Testis (tissue), 3 donors: Measurements from ENCODE around the gene CCNC. TPM values are rescaled to one million over a fixed set of nuclear protein-coding genes. Genes with fewer than 3 reads are reported as not detected.

Experiments
- DNase-seq: peaks from one replicate; pipeline ENCODE4 v3.0.0-alpha.2; 2019
- H3K27ac ChIP-seq, 2 donors: fragments of 200-600 bp; sonication (generic); one replicate each; pipeline ENCODE4 v1.5.1; 2019
- H3K27me3 ChIP-seq: fragments of 200-600 bp; sonication (generic); one replicate; pipeline ENCODE4 v1.5.1; 2019
- H3K36me3 ChIP-seq: fragments of 200-600 bp; sonication (generic); one replicate; pipeline ENCODE4 v1.5.1; 2017; ENCODE audit warnings: low read depth; ENCODE audit errors: missing control alignments
- H3K4me1 ChIP-seq: fragments of 200-600 bp; sonication (generic); one replicate; pipeline ENCODE4 v1.5.1; 2019
- H3K4me3 ChIP-seq, 2 donors: fragments of 200-600 bp; sonication (generic); one replicate each; pipeline ENCODE4 v1.5.1; 2017 to 2019
- H3K9me3 ChIP-seq: fragments of 200-600 bp; sonication (generic); one replicate; pipeline ENCODE4 v1.5.1; 2017
- POLR2A ChIP-seq: fragments of 450-650 bp; IDR thresholded peaks from one replicate; pipeline ENCODE4 v1.6.1; 2017; ENCODE audit warnings: antibody characterized with exemption, mild to moderate bottlenecking, moderate library complexity
- WGBS, 2 donors: methylation state at CpG; one replicate each; pipeline ENCODE4 v1.1.5; 2018; 5-methylcytosine and 5-hydroxymethylcytosine counted together
- intact Hi-C: fragments of 100-400 bp; cut with DNase I; formaldehyde crosslinking; loops from one replicate; pipeline ENCODE4 v1.15.1; 2023; ENCODE audit warnings: low total_unique reads
- polyA plus RNA-seq: library from polyadenylated mRNA; stranded (reverse); fragments of 350-450 nt; fragmentation: Illumina TruSeq; extraction: RNeasy Lipid Tissue Mini Kit (QIAGEN cat#74804); gene quantifications from one replicate; pipeline ENCODE4 v1.2.3, GENCODE V29; 2014; ENCODE audit warnings: low read depth, low replicate concordance; ENCODE audit not compliant: insufficient read depth
- total RNA-seq, 2 donors: library from RNA; depleted of rRNA; stranded (reverse); fragments of >200 nt; gene quantifications; one replicate each; pipeline ENCODE4 v1.2.3, GENCODE V29; 2016
- TF ChIP-seq, protein P1 (sequence below), 3 experiments: fragments of 450-650 bp in 2 of 3; fragments of 200-600 bp in 1 of 3; sonication (generic) in 1 of 3; IDR thresholded peaks; one replicate each; pipeline ENCODE4 v1.5.1; 2016 to 2019; ENCODE audit warnings: antibody characterized with exemption in 3 of 3, mild to moderate bottlenecking in 2 of 3, moderate library complexity in 1 of 3

The CCNC gene
- total and polyA plus RNA-seq, 3 donors from 2014 or later, result 22.6 to 27.8 (median 26.3) TPM

- TF ChIP-seq POLR2A, result no peak
- TF ChIP-seq, protein P1, sequence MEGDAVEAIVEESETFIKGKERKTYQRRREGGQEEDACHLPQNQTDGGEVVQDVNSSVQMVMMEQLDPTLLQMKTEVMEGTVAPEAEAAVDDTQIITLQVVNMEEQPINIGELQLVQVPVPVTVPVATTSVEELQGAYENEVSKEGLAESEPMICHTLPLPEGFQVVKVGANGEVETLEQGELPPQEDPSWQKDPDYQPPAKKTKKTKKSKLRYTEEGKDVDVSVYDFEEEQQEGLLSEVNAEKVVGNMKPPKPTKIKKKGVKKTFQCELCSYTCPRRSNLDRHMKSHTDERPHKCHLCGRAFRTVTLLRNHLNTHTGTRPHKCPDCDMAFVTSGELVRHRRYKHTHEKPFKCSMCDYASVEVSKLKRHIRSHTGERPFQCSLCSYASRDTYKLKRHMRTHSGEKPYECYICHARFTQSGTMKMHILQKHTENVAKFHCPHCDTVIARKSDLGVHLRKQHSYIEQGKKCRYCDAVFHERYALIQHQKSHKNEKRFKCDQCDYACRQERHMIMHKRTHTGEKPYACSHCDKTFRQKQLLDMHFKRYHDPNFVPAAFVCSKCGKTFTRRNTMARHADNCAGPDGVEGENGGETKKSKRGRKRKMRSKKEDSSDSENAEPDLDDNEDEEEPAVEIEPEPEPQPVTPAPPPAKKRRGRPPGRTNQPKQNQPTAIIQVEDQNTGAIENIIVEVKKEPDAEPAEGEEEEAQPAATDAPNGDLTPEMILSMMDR (IDR thresholded peaks at IDR 0.05), result no peak
- H3K27me3 ChIP-seq, result no peaks in the 10 kb centered on the region
- intact Hi-C loops, result no loop called here
- H3K4me3 ChIP-seq, result no peak overlapping the region
- no peak overlapping the region for H3K27ac ChIP-seq
- H3K4me1 ChIP-seq, result no peaks in the 10 kb centered on the region
- H3K36me3 ChIP-seq, result no peaks in the 10 kb centered on the region
- no peaks in the 10 kb centered on the region for H3K9me3 ChIP-seq
- no peak for DNase-seq
- 70 to 92% methylated on average over 4 of the region's 4 CpGs for WGBS, 2 donors
Measured at GRCh38 chr6:99547526-99547925, 20.9 kb downstream of the CCNC start.

DNA sequence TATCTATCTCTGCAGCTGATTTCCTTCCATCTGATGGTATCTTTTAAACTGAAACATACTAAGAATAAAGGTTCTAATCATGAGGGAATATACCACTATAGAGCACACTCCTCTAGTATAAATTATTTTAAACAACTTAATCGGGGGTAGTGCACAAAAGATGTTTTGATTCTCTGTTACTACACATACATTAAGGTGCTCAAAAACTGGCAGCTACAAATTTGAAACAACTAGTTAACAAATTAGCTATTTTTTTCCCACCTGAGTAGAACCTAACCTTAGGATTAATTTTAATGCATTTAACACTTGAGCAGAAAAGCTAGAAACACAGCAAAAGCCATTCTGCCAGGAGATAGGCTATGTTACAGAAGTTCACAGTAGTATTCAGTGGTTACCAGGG, 23.0 kb downstream of the CCNC start:
- H3K36me3 ChIP-seq, result no peaks in the 10 kb centered on the region
- H3K9me3 ChIP-seq, result no peaks in the 10 kb centered on the region
- no peaks in the 10 kb centered on the region for H3K27me3 ChIP-seq
- intact Hi-C loops, result no loop called here
- no peak overlapping the region for H3K4me3 ChIP-seq
- 79 to 87% methylated on average over 1 of the region's 1 CpG for WGBS, 2 donors
- H3K27ac ChIP-seq, result no peak overlapping the region
- no peaks in the 10 kb centered on the region for H3K4me1 ChIP-seq
- TF ChIP-seq, protein P1 (IDR thresholded peaks at IDR 0.05), result no peak
- TF ChIP-seq POLR2A, result no peak
- DNase-seq, result no peak

DNA sequence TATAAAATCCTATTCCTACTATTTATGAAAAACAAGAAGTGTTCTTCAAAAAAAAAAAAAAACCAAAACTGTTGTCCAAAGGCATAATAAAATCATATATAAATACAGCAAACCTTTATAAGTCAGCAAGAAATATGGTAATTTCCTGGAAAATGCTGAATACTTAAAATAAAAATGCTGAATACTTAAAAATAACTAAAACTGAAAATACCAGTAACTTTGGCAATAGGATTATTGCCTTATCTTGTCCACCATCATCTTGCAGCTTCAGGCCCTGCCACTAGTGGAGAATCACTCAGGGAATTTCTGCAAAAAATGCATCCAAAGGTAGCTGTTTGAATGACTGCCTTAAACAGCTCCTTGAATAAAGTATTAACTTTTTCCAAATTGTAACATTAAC, 24.5 kb downstream of the CCNC start:
- Histone ChIP-seq H3K4me1 (no peaks in the 10 kb centered on the region), H3K36me3 (no peaks in the 10 kb centered on the region), H3K27ac (no peak overlapping the region), H3K27me3 (no peaks in the 10 kb centered on the region), H3K9me3 (no peaks in the 10 kb centered on the region), H3K4me3 (no peak overlapping the region)
- no peak for DNase-seq
- no peak for TF ChIP-seq POLR2A
- intact Hi-C loops, result no loop called here

GRCh38 chr6:99530627-99531026, 37.8 kb downstream of the CCNC start:
- no peak for TF ChIP-seq POLR2A
- TF ChIP-seq, protein P1 (IDR thresholded peaks at IDR 0.05), result no peak
- Histone ChIP-seq H3K27ac (no peak overlapping the region), H3K36me3 (no peaks in the 10 kb centered on the region), H3K9me3 (no peaks in the 10 kb centered on the region), H3K4me1 (no peaks in the 10 kb centered on the region), H3K4me3 (no peak overlapping the region), H3K27me3 (no peaks in the 10 kb centered on the region)
- intact Hi-C loops, result no loop called here
- 94 to 100% methylated on average over 1 of the region's 1 CpG for WGBS, 2 donors
- no peak for DNase-seq

DNA sequence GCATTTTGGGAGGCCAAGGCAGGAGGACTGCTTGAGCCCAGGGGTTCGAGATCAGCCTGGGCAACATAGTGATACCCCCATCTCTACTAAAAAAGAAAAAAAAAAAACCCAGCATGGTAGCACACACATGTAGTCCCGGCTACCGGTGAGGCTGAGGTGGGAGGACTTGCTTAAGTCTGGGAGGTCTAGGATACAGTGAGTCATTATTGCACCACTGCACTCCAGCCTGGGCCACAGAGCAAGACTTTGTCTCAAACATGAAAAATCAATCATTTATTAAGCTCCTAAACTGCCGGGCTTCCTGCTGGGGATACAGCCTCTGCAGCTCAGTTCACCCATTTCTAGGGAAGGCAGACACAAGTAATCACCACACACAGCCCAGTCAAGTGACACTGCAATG, 45.9 kb downstream of the CCNC start:
- no peaks in the 10 kb centered on the region for H3K36me3 ChIP-seq
- intact Hi-C loops, result no loop called here
- no peak for TF ChIP-seq POLR2A
- TF ChIP-seq, protein P1 (IDR thresholded peaks at IDR 0.05), result no peak
- H3K9me3 ChIP-seq, result no peaks in the 10 kb centered on the region
- no peak overlapping the region for H3K4me3 ChIP-seq
- 72 to 79% methylated on average over 4 of the region's 4 CpGs for WGBS, 2 donors
- H3K27me3 ChIP-seq, result no peaks in the 10 kb centered on the region
- no peaks in the 10 kb centered on the region for H3K4me1 ChIP-seq
- no peak overlapping the region for H3K27ac ChIP-seq
- DNase-seq, result no peak
